Measurements from ENCODE around the gene CLDN10.

DNA sequence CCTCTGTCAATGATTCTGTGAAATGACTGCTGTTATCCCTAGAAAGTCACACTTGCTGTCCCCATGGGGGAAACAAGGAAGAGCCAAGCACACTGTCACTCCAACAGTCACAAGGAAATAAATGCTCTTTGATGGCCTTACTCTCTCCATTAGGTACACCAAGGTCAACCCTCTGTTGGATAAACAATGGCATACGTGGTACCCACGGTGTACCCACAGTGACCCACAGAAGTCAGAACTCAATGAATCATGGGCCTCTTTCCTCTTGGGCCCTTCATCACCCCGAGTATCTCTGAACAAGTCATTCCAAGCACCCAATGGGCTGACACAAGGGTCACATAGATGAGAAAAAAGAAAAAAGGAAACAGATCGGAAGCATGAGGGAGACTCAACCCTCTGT lies 76.6 kb downstream of the CLDN10 start:
- TF ChIP-seq, protein P1, sequence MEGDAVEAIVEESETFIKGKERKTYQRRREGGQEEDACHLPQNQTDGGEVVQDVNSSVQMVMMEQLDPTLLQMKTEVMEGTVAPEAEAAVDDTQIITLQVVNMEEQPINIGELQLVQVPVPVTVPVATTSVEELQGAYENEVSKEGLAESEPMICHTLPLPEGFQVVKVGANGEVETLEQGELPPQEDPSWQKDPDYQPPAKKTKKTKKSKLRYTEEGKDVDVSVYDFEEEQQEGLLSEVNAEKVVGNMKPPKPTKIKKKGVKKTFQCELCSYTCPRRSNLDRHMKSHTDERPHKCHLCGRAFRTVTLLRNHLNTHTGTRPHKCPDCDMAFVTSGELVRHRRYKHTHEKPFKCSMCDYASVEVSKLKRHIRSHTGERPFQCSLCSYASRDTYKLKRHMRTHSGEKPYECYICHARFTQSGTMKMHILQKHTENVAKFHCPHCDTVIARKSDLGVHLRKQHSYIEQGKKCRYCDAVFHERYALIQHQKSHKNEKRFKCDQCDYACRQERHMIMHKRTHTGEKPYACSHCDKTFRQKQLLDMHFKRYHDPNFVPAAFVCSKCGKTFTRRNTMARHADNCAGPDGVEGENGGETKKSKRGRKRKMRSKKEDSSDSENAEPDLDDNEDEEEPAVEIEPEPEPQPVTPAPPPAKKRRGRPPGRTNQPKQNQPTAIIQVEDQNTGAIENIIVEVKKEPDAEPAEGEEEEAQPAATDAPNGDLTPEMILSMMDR (IDR thresholded peaks at IDR 0.05), result no peak
- TF ChIP-seq, protein P2, sequence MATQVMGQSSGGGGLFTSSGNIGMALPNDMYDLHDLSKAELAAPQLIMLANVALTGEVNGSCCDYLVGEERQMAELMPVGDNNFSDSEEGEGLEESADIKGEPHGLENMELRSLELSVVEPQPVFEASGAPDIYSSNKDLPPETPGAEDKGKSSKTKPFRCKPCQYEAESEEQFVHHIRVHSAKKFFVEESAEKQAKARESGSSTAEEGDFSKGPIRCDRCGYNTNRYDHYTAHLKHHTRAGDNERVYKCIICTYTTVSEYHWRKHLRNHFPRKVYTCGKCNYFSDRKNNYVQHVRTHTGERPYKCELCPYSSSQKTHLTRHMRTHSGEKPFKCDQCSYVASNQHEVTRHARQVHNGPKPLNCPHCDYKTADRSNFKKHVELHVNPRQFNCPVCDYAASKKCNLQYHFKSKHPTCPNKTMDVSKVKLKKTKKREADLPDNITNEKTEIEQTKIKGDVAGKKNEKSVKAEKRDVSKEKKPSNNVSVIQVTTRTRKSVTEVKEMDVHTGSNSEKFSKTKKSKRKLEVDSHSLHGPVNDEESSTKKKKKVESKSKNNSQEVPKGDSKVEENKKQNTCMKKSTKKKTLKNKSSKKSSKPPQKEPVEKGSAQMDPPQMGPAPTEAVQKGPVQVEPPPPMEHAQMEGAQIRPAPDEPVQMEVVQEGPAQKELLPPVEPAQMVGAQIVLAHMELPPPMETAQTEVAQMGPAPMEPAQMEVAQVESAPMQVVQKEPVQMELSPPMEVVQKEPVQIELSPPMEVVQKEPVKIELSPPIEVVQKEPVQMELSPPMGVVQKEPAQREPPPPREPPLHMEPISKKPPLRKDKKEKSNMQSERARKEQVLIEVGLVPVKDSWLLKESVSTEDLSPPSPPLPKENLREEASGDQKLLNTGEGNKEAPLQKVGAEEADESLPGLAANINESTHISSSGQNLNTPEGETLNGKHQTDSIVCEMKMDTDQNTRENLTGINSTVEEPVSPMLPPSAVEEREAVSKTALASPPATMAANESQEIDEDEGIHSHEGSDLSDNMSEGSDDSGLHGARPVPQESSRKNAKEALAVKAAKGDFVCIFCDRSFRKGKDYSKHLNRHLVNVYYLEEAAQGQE (IDR thresholded peaks at IDR 0.05; ENCODE audit: insufficient read depth in 1 of 2, low read depth in 2 of 2, low read length in 1 of 2), result no peak
